ENCODE measurements around the gene JPH3.
"Not testable (repeated sequence)": the region's sequence is repeated elsewhere in the genome, so short reads cannot be mapped to it uniquely, and the experiment has no call there.

The JPH3 gene

GRCh38 chr16:87575027-87575804 lies 27.1 kb upstream of the JPH3 start:
- DNase-seq = no peak

- DNase-seq = no peak
Measured at GRCh38 chr16:87576171-87576570, 26.1 kb upstream of the JPH3 start.

- not testable (repeated sequence) for DNase-seq
Measured at GRCh38 chr16:87578142-87578930, 24.0 kb upstream of the JPH3 start.

- no peak for DNase-seq
Measured at GRCh38 chr16:87579691-87580090, 22.6 kb upstream of the JPH3 start.

- DNase-seq = peak; percentile 92
Measured at GRCh38 chr16:87580855-87581261, 21.4 kb upstream of the JPH3 start.

- peak; percentile 97 for DNase-seq
Measured at GRCh38 chr16:87581857-87582215, 20.5 kb upstream of the JPH3 start.

GRCh38 chr16:87582216-87582965 lies 19.9 kb upstream of the JPH3 start:
- peak; percentile 75 for DNase-seq

- DNase-seq = no peak
Measured at GRCh38 chr16:87582966-87583325, 19.4 kb upstream of the JPH3 start.

- no peak for DNase-seq
Measured at GRCh38 chr16:87583453-87584131, 18.7 kb upstream of the JPH3 start.

- no peak for DNase-seq
Measured at GRCh38 chr16:87584271-87584670, 18.0 kb upstream of the JPH3 start.

GRCh38 chr16:87584975-87585374 lies 17.3 kb upstream of the JPH3 start:
- DNase-seq = no peak

- no peak for DNase-seq
Measured at GRCh38 chr16:87585442-87586200, 16.7 kb upstream of the JPH3 start.

GRCh38 chr16:87586201-87586782 lies 16.0 kb upstream of the JPH3 start:
- DNase-seq = no peak

GRCh38 chr16:87587636-87588035 lies 14.7 kb upstream of the JPH3 start:
- no peak for DNase-seq

GRCh38 chr16:87592018-87592712 lies 10.1 kb upstream of the JPH3 start:
- no peak for DNase-seq

GRCh38 chr16:87593710-87594258 lies 8.5 kb upstream of the JPH3 start:
- DNase-seq = no peak

GRCh38 chr16:87595712-87596111 lies 6.6 kb upstream of the JPH3 start:
- no peak for DNase-seq

- no peak for DNase-seq
Measured at GRCh38 chr16:87597324-87597830, 4.9 kb upstream of the JPH3 start.

- no peak for DNase-seq
Measured at GRCh38 chr16:87598431-87598830, 3.9 kb upstream of the JPH3 start.

- no peak for DNase-seq
Measured at GRCh38 chr16:87600246-87600645, 2.1 kb upstream of the JPH3 start.

Measured in EL (cell line).